Measurements from ENCODE around the gene MRTFA.
A peak's percentile ranks its signal among the peaks of the same experiment; 100 is the strongest.

- peak in 1 of 2 donors; percentile 7 for TF ChIP-seq POLR2A (IDR thresholded peaks at IDR 0.05)
- no peak for TF ChIP-seq CTCF (IDR thresholded peaks at IDR 0.05)
Measured at GRCh38 chr22:40653361-40653760, 16.8 kb upstream of the MRTFA start.

Data from adrenal gland (tissue), 5 donors.